ENCODE data around the gene AGK.
"Not testable (repeated sequence)": the region's sequence is repeated elsewhere in the genome, so short reads cannot be mapped to it uniquely, and the experiment has no call there.

The AGK gene

DNA sequence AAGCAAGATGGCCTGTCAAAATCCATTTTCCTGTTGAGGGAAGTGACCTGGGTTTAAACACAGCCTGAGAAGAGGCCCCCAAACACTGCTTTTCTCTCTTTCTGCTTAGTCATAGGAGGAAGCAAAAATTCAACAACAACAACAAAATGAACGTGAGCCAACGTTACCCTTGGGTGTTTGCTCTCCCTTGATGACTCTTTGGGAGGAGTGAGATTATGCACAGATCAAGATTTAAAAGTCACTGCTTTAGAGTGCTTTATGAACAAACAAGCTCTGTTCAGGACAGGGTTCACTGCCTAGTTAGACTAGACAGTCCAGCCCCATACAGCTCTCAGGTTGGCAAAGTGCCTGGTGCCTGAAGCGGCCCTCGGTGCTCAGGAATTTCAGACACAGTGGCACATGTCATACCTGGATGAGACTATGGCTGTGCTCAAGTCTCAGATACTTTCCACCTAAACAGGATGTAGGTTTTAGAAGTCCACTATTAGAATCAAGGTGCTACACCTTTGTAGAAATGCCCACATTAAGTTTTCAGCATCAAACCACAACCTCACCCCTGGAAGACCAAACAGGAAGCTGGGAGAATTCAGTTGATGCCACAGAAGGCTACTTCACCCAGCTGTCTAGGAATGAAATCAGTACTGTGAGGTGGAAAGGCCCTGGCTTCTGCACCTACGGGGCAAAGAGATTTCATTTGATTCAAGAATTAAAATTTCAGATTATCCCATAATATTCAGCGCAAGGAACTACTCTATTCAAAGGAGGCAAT is 112.1 kb downstream of the AGK start:
- in situ Hi-C loops (cut with HindIII; ENCODE audit: low pct_ligation_motif_present, low pct_unique_long_range_greater_than_20kb, low sequenced_read_pairs), result no loop called here
- no peak for DNase-seq

DNA sequence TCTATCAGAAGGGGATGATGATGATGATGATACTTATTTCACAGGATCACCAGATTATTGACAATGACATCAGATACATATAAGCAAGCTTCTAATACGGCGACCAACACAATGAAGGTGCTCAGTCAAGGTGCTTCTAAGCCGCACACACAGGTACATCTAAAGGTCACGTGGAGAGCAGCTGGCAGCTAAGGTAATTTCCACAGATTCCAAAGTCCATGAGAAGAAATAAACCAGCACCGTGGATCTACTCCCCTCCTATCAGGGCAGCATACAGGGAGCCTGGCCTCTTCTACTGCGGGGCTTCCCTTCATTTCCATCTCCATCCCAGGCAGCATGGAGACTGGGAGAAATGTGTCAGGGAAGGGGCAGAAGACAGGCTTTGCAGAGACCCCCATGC is 113.2 kb downstream of the AGK start:
- in situ Hi-C loops (cut with HindIII; ENCODE audit: low pct_ligation_motif_present, low pct_unique_long_range_greater_than_20kb, low sequenced_read_pairs), result no loop called here
- no peak for DNase-seq

DNA sequence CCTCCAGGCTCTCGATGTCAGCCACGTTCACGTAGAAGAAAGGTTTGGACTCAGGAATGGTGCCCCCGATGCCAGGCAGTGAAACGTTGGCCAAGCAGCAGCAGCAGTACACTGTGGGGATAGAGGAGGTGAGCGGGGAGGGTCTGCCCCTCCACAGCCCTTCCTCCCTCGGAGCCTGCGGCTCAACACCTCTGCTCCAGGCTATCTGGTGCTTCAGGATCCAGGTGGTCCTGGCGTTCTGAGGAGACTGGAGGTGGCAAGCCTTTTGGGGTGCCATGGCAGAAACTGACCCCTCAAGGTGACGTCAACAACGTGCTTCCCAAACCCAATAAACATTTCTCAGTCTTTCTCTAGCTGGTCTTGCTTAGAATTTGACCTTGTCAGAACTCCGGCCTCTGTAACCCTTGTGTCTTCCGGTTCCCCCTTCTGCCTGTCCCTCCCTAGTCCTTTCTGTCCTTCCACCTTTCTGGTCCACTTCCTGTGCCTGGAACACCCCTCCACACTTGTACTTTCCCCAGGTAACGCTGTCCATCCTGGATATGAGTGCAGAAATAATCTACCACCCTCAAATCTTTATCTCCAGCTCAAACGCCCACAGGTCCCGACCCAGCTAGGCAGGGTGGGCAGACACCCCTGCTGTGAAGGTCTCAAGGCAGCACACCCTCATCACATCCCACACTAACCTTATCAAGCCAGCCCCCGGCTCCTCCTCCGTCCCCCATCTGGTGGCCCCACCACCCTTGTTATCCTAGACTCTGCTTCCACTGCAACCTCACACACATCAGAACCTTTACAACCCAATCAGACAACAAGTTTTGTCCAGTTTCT is 114.2 kb downstream of the AGK start:
- in situ Hi-C loops (cut with HindIII; ENCODE audit: low pct_ligation_motif_present, low pct_unique_long_range_greater_than_20kb, low sequenced_read_pairs), result no loop called here
- no peak for DNase-seq

DNA sequence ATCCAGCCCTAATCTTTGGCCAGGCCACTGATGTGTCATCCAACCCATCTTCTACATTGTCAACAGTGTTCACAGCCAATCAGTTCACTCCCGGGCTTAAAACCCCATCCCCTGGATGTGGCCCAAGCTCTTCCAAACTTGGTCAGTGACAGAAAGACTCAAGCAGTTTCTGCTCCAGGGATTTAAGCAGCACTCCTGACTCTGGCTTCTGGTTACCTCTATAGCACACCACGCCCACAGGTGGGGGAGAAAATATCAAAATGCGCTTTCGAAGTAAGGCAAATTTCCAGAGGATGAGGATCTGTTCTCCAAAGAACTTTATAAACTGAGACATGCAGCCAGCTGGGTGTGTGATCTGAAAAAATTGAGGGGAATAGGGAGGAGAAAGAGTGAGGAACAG is 114.9 kb downstream of the AGK start:
- in situ Hi-C loops (cut with HindIII; ENCODE audit: low pct_ligation_motif_present, low pct_unique_long_range_greater_than_20kb, low sequenced_read_pairs), result no loop called here
- no peak for DNase-seq

DNA sequence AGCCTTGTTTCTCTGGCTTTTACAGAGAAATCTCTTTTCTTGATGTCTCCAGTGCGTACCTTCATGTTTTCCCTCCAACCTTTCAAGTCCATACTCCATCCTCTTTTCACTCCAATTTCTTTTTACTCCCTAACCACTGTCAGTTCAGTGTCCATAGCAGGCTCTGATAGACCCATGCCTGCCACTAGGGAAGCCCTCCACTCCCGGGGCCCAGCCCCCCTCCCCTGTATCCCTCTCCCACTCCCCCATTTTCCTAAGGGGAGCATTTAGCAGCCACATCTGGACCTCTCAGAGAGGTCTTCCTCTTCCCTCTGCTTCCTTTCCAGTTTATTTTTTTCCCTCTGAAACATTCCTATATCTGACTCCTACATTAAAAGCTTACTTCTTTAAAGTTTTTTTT is 117.6 kb downstream of the AGK start:
- no peak for DNase-seq
- in situ Hi-C loops (cut with HindIII; ENCODE audit: low pct_ligation_motif_present, low pct_unique_long_range_greater_than_20kb, low sequenced_read_pairs), result no loop called here

DNA sequence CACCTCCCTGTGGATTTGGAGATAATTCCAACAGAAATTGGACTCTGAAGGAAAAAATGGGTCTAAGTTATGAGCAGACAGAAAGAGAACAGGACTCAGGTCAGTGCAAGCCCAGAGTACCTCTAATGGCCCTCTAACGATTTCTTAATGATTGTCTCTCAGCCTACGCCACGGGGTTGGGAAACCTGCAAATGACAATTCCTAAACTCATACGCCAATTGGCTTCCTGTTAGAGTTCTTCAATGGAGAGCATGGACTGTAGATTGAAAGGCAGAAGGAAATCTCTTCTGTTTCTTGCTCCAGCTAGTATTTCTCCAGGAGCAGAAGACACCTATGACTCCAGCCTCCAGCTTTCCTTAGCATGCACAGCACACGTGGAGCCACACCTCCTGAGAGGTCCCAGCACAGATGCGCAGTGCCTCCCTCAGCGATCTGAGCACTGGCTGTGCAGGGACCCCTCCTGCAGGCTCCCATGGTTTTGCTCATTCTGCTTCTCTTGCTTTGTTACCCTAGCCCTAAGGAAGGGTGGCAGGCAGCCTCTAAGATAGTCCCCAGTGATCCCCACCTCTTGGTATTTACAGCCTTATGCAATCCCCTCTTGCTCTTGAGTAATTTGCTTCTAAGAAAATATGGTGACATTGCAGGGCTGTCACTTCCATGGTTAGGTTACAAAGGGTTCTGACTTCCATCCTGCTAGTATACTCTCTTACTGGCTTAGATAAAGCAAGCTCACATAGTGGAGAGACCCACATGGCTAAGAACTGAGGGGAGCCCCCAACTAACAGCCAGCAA is 120.7 kb downstream of the AGK start:
- in situ Hi-C loops (cut with HindIII; ENCODE audit: low pct_ligation_motif_present, low pct_unique_long_range_greater_than_20kb, low sequenced_read_pairs), result no loop called here
- no peak for DNase-seq

DNA sequence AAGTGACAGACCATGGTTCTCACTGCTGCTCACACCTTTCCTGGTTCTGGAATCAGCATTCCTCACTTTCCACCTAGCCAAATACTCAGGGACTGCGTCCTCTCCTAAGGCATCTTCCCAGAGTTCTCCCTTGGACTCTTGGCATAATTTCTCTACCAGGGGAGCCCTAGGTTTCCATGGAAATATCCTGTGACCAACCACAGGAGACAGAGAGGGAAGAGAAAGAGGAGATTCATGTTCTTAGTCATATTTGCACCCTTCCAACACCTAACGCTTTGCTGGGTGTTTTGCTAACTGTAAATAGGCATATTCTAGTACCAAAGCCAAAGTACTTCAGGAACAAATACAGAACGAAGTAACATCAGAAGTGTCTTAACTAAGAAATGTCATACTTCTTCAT is 122.1 kb downstream of the AGK start:
- in situ Hi-C loops (cut with HindIII; ENCODE audit: low pct_ligation_motif_present, low pct_unique_long_range_greater_than_20kb, low sequenced_read_pairs), result no loop called here
- DNase-seq, result no peak

DNA sequence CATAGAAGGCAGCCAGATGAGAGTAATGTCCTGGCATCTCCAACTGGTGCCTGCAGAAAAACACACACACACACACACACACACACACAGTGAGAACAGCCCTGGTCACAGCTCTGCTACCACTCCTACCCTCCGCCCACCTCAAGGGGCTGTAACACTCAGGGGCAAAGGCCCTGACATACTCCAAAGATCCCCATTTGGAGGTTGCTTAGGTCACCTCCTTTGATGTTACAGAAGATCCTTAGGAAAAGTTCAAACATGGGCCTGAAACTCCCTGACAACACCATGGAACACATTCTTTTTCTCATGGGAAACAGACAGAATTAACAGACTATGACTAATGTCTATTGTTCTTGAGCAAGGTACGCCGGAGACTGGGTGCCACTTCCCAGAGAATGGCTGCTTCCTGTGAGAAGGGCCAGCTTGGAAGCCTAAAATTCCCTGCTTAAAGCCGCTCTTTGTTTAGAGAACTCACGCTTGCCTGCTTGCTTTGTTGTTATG is 123.0 kb downstream of the AGK start:
- no peak for DNase-seq
- in situ Hi-C loops (cut with HindIII; ENCODE audit: low pct_ligation_motif_present, low pct_unique_long_range_greater_than_20kb, low sequenced_read_pairs), result no loop called here

DNA sequence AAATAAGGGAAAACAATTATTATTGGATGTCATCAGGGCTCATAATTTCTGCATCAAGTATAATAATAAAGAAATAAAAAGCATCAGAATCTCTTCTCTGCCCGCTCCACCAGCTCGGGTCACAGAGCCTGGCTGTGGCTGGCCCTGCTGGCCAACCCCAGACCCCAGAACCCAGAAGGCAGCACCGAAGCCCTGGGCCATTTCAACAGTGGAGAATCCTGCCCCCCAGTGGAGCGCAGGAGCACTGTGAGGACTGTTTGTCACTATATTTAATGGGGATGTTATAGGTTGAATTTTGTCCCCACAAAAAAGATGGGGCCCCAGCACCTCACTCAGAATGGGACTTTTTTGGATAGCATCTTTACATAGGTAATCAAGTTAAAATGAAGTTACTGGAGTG is 123.5 kb downstream of the AGK start:
- no peak for DNase-seq

DNA sequence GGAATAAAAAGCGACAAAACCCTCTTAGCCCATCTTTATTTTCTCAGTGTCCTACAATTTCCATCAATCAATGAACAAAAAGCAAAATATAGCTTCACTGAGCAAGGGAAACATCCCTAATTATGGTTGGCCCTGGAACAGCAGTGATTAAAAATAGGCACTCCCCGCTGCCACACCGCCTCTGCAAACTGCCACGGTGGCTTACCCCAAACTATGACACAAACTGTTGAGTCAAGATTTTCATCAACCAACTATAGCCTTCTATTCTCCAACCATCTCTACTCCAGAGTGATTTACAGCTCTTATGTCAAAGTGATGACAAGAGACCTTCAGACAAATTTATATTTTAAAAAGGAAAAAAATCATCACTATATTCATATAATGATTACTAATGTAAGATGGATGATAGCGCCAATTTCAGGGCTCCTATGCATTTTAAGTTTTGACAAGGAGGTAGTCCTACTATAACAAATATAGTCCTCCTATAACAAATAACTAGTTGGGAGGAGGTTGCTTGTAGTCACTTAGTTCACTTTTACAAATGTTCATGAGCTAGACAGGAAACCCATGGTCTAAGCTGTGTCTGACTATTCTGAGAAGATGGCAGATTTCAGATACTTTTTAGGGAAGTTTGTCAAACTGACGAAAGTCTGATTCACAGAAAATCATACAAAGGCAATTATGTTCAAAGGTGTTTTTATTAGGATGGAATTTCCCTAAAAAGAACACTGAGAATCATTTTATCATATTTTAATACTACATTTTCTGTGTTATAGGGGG is 124.4 kb downstream of the AGK start:
- in situ Hi-C loops (cut with HindIII; ENCODE audit: low pct_ligation_motif_present, low pct_unique_long_range_greater_than_20kb, low sequenced_read_pairs), result no loop called here
- DNase-seq, result no peak

More for the DNA sequence above, 123.5 kb downstream of the AGK start:
- in situ Hi-C loops (cut with HindIII; ENCODE audit: low pct_ligation_motif_present, low pct_unique_long_range_greater_than_20kb, low sequenced_read_pairs), result no loop called here

DNA sequence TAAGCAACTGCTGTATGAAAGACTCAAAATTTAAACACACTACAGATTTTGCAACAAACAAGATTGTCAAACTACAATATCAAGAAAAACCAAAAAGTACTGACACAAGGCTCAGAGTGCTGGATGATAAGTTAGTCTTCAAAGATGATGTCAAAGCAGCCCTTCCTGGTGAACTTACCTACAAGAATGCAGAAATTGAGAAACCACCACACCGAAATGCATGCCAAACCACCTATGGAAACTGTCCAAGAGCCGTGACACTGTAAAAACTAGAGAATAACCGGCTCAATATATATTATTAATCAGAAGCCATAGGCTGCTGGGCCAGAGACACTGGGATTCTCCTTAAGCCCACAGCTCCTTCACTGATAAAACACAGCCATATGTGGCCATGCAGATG is 125.4 kb downstream of the AGK start:
- no peak for DNase-seq
- in situ Hi-C loops (cut with HindIII; ENCODE audit: low pct_ligation_motif_present, low pct_unique_long_range_greater_than_20kb, low sequenced_read_pairs), result no loop called here

DNA sequence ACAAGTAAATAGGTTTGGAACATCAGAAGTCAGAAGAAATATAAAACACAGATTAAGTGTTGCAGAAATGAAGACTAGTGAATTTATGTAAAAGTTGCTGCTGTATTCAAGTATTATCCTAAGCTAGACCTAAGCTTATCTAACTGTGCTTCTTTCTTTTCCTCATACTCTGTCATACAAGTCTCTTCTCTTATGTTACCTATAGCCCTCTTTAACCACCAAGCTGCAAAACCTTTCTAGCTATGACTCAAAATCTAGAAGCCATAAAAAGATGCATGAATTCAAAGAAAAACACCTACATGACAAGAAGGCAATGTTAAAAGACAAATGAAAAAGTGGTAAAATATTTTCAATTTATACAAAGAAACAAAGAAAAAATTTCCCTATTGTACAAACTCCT is 127.8 kb downstream of the AGK start:
- no peak for DNase-seq
- in situ Hi-C loops (cut with HindIII; ENCODE audit: low pct_ligation_motif_present, low pct_unique_long_range_greater_than_20kb, low sequenced_read_pairs), result no loop called here

DNA sequence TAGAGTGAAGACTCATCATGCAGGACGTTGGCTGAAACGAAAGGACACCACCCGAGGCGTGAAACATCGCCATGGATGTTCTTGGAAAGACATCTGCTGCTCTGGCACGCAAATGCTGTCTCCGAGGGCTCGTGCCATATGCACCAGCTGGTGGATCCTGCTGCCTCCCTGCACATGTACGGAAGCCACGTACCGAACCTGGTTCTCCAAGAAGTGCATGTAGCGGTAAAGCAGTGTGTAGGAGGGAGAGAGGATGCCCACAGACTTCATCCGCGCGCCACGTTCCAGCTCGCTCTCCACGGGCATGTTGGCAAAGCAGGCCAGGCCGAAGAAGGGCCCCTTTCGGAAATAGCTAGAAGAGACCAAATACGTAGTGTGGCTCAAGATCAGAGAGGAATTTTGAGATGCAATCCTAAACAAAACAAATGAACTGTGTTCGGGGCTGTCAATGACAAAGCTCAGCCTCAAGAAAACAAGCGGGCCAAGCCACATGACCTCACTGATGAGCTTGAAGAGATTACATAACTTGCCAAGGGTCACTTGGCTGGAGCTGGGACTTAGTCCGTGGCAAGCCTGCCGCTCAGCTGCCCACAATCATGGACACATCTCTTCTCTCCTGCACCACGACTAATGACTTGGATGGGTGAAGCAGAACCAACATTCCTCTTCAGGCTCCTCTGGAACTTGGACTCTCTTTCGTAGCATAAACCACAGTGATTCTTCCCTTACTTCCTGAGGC is 134.2 kb downstream of the AGK start:
- no peak for DNase-seq
- in situ Hi-C loops (cut with HindIII; ENCODE audit: low pct_ligation_motif_present, low pct_unique_long_range_greater_than_20kb, low sequenced_read_pairs), result no loop called here

DNA sequence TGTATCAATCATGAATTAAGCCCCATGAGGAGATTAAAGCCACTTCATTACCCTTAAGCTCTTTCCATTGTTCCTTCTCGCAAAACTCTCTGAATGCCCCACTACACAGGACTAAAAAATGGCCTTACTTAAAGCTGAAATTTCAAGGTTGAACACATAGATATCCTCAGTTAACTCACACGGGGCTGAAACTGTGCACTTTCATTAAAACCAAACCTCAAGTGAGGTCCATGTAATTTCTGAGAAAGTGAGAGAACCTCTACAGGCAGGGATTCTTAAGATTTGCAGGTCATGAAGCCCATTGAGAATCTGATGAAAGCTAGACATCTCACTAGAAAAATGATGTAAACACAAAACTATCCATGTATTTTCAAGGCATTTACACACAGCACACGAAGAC is 134.9 kb downstream of the AGK start:
- DNase-seq, result no peak
- in situ Hi-C loops (cut with HindIII; ENCODE audit: low pct_ligation_motif_present, low pct_unique_long_range_greater_than_20kb, low sequenced_read_pairs), result no loop called here

DNA sequence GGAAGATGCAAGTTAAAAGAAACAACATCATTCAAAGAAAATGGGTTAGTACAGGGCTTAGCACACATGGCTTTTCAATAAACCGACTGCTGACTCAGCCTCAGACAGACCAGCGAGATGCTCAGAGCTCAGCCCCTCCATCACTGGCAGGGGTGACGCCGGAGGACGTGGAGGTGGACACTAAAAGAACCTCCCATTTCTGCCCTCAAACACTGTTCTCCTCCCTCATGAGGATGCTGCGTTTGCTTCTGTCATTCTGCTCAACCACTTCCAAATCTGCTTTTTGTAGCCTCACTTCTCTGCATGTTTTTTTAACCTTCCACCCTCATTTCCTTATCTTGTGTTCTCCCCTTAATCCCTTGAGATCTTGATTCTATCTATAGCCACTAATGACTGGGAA is 135.5 kb downstream of the AGK start:
- DNase-seq, result no peak
- in situ Hi-C loops (cut with HindIII; ENCODE audit: low pct_ligation_motif_present, low pct_unique_long_range_greater_than_20kb, low sequenced_read_pairs), result no loop called here

DNA sequence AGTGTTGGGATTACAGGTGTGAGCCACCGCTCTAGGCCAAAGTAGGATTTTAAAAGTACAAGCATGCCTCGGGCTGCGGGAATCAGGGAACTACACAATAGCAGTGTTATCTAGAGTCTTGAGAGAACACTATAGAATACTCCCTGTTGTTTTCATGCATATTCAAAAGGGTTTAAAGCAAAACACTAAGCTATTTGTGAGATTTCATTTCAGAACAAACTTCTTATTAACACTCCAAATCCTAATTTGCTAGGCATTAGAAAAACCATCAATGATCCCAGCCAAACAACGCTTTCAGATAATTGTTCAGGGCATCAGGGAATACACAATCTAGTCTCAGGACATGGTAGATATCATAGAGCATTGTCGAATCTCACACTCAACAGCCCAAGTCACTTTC is 136.8 kb downstream of the AGK start:
- in situ Hi-C loops (cut with HindIII; ENCODE audit: low pct_ligation_motif_present, low pct_unique_long_range_greater_than_20kb, low sequenced_read_pairs), result no loop called here
- no peak for DNase-seq

DNA sequence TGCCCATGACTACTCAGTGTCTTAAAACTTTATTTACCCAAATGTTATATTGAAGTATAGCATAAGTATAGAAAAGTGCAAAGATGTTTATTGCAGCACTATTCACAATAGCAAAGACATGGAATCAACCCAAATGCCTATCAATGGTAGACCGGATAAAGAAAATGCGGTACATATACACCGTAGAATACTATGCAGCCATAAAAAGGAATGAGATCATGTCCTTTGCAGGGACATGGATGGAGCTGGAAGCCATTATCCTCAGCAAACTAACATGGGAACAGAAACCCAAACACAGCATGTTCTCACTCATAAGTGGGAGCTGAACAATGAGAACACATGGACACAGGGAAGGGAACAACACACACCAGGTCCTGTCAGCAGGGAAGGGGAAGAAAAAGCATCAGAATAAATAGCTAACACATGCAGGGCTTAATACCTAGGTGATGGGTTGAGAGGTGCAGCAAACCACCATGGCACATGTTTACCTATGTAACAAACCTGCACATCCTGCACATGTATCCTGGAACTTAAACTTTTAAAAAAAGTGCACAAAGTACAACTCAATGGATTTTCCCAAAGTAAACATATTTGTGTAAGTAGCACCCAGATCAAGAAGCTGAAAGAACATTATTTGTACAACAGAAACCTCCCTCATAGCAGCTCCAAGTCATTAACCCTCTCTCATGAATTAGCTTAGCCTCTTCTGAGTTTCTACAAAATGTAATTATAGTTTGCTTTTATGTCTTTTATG is 138.0 kb downstream of the AGK start:
- in situ Hi-C loops (cut with HindIII; ENCODE audit: low pct_ligation_motif_present, low pct_unique_long_range_greater_than_20kb, low sequenced_read_pairs), result not testable (repeated sequence)

More for the DNA sequence above, 138.0 kb downstream of the AGK start:
- not testable (repeated sequence) for DNase-seq
